Spleen (tissue), 7 donors: ENCODE data around the gene RNU1-1.
"Not testable (repeated sequence)": the region's sequence is repeated elsewhere in the genome, so short reads cannot be mapped to it uniquely, and the experiment has no call there.

ENCODE experiments used
- POLR2A ChIP-seq, 3 donors: fragments of 450-650 bp; IDR thresholded peaks; one replicate each; pipeline ENCODE4 v1.5.1; 2017; ENCODE audit warnings: antibody characterized with exemption in 3 of 3, mild to moderate bottlenecking in 1 of 3
- POLR2AphosphoS5 ChIP-seq, 3 donors: sonication (generic); formaldehyde crosslinking; IDR thresholded peaks; one replicate each; pipeline ENCODE4 v1.5.1; 2017; ENCODE audit warnings: antibody characterized with exemption in 3 of 3
- TF ChIP-seq, protein P1 (sequence below), 11 experiments: fragments of 200-600 bp in 7 of 11; fragments of 450-650 bp in 4 of 11; sonication (generic) in 4 of 11; IDR thresholded peaks in 8 of 11; conservative IDR thresholded peaks in 3 of 11; 1 replicate in 7 of 11; 2 replicates in 4 of 11; pipeline versions ENCODE4 v1.4.0 to v1.8.0; 2016 to 2021; ENCODE audit warnings: antibody characterized with exemption in 11 of 11, inconsistent platforms in 4 of 11, mild to moderate bottlenecking in 1 of 11
- donor health status: DM: no; HTN: no; CAD: no; lungs with moderate emphysema.
- donor health status: DM: no; HTN: no; CAD: no.
- donor health status: DM: no; HTN: no; CAD: no.

DNA sequence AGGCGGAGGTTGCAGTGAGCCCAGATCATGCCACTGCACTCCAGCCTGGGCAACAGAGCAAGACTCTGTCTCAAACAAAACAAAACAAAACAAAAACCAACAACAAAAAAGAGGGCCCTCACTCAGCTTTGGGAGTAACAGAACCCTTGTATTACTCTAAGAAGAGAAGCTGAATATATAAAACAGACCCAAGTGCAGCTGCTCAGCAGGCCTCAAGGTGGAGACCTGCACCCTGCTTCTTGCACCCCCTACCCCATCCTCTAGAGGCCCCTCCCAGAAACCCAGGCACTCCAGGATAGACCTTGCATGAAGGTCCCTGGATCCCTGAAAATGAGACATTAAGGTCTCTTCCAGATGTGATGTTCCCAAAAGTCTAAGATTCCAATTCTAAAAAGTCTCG lies 39.2 kb downstream of the RNU1-1 start:
- TF ChIP-seq, protein P1, sequence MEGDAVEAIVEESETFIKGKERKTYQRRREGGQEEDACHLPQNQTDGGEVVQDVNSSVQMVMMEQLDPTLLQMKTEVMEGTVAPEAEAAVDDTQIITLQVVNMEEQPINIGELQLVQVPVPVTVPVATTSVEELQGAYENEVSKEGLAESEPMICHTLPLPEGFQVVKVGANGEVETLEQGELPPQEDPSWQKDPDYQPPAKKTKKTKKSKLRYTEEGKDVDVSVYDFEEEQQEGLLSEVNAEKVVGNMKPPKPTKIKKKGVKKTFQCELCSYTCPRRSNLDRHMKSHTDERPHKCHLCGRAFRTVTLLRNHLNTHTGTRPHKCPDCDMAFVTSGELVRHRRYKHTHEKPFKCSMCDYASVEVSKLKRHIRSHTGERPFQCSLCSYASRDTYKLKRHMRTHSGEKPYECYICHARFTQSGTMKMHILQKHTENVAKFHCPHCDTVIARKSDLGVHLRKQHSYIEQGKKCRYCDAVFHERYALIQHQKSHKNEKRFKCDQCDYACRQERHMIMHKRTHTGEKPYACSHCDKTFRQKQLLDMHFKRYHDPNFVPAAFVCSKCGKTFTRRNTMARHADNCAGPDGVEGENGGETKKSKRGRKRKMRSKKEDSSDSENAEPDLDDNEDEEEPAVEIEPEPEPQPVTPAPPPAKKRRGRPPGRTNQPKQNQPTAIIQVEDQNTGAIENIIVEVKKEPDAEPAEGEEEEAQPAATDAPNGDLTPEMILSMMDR (IDR thresholded peaks at IDR 0.05 in 8 of 11, conservative IDR thresholded peaks at IDR 0.05 in 3 of 11): not testable (repeated sequence)
- TF ChIP-seq POLR2AphosphoS5, POLR2A (IDR thresholded peaks at IDR 0.05): not testable (repeated sequence)
